22Rv1 (cell line): Measurements from ENCODE around the gene NELFE.
"Not testable (repeated sequence)": the region's sequence is repeated elsewhere in the genome, so short reads cannot be mapped to it uniquely, and the experiment has no call there.

Source experiments
- CTCF ChIP-seq: fragments of 450-650 bp; IDR thresholded peaks from 2 replicates; pipeline ENCODE4 v1.5.1; 2017; ENCODE audit warnings: mild to moderate bottlenecking
- ZFX ChIP-seq: fragments of 450-650 bp; IDR thresholded peaks from 2 replicates; pipeline ENCODE4 v1.6.1; 2017; ENCODE audit warnings: antibody characterized with exemption, borderline replicate concordance

GRCh38 chr6:31989363-31989762, 30.6 kb upstream of the NELFE start:
- TF ChIP-seq CTCF, ZFX: not testable (repeated sequence)
